Left cardiac atrium (tissue), 4 donors: ENCODE measurements around the gene EEIG1. TPM values are rescaled to one million over a fixed set of nuclear protein-coding genes. Genes with fewer than 3 reads are reported as not detected.

Source experiments
- ATAC-seq, 2 donors: fragments of 200-7000 bp; cut with Tn5 transposase; one replicate each; pipeline ENCODE4 v1.9.1; 2020; ENCODE audit warnings: mild to moderate bottlenecking in 2 of 2, moderate library complexity in 2 of 2
- DNase-seq: peaks from one replicate; pipeline ENCODE4 v3.0.0-alpha.2; 2020
- intact Hi-C, 2 donors: fragments of 100-400 bp; cut with DNase I; formaldehyde crosslinking; loops; one replicate each; pipeline versions ENCODE4 v1.14.1 to v1.15.1; 2022 to 2023
- total RNA-seq, 2 donors: library from RNA; stranded (reverse); fragmentation: NEBNext Ultra II Directional; extraction: Animal tissue kit (Norgen Biotek cat#: 25700); gene quantifications; one replicate each; pipeline ENCODE4 v1.2.1, GENCODE V29; 2021
- donor health status: DM: no; HTN: yes; CAD: no.
- donor health status: DM: no; HTN: yes; CAD: no; lungs with severe emphysema.
- donor health status: DM: yes; HTN: yes; CAD: no.
- donor health status: Dilated cardiomyopathy.

The EEIG1 gene
- total RNA-seq, 2 donors from 2014 or later, result 24.9 to 27.3 TPM

DNA sequence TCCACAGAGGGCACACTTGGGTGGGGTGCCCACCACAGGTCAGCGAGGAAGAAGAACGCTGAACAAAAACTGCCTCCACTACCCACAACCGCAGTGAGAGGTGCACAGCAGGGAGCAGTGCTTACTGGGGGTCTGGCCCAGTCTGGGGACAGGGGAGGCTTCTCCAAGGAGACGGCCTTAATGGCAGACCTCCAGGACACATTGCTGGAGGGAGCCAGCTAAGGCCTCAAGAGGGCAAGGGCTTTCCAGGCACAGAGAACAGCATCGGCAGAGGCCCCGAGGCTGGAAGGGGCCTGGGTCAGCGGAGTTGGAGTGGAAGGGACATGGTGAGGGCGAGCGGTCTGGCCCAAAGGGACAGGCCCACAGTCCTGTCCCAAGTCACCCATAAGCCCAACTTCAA lies 34.8 kb downstream of the EEIG1 start:
- ATAC-seq, result no peak
- intact Hi-C loops, result loop anchor here in 1 of 2 donors (2.0 to 10.0 kb wide), 2 partner anchors 87 to 169 kb away; no protein-coding TSS in a partner anchor
- DNase-seq, result no peak

DNA sequence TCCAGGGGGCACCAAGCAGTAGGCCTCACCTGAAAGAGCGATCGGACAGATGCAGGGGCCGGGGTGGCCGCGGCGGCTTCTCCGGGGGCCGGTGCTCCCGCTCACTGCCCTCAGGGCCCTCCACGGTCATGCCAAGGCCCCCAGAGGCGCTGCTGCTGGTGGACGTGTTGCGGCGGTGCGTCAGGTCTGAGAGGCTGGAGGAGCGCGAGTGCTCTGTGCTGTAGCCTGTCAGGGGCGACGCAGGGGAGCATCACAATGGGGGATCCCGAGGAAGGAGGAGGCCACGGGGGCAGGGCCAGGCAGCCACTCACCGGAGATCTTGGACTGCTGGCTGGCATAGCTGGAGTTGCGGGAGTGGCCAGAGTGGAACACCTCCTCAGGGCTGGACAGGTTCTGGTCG lies 35.5 kb downstream of the EEIG1 start:
- DNase-seq (no peak), ATAC-seq (no peak)
- intact Hi-C loops, result loop anchor here in 1 of 2 donors (2.0 to 10.0 kb wide), 2 partner anchors 87 to 169 kb away; no protein-coding TSS in a partner anchor

DNA sequence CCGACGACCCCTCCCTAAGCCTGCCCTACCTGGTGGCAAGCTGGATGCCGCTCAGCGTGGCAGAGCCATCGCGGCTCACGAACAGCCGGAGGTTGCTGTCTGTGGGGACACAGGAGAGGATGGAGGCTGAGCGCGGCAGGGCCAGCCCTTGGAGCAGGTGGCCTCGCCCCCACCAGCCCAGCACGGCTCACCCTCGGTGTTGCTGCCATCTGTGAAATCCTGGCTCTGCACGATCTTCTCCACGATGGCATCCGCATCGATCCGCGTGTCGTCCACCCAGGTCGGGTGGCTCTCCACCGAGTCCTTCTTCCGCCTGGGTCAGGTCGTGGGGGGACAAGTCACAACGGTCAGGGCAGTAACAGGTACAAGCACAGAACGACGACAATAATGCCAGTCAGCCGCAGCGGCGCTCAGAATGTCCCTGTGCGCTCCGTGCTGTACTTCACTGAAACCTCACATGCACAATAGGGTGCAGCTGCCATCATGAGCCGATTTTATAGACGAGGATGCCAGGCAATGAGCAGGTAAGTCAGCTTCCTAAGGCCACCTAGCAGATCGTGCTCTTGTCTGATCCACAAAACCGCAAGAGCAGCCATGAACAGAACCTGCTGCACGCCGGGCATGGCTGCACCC lies 36.1 kb downstream of the EEIG1 start:
- ATAC-seq, result no peak
- intact Hi-C loops, result loop anchor here in 1 of 2 donors (2.0 to 10.0 kb wide), 2 partner anchors 88 to 170 kb away; no protein-coding TSS in a partner anchor
- DNase-seq, result no peak

DNA sequence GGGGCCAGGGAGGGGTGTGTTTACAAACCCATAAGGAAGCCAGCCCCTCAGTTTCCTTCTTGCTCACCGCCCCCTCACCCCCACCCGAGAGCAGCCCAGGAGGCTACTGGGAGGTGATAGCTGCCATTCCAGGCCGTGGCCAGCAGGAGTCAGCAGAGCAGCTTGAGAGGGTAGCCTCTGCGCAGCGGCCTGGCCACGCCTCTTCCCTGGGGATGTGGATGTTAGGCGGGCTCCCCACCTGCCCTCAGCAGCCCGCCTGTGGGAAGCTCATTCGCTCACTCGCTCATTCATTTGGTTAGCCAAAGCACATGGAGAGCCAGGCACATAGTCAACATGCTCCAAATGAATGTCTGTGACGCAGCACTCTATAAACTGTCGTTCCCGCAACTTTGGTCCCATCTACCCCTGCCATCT lies 37.1 kb downstream of the EEIG1 start:
- DNase-seq (peak; percentile 91), ATAC-seq (peak; percentile 79 to 82)
- intact Hi-C loops, result loop anchor here (1.0 to 10.0 kb wide), 4 partner anchors 89 to 173 kb away; no protein-coding TSS in a partner anchor

DNA sequence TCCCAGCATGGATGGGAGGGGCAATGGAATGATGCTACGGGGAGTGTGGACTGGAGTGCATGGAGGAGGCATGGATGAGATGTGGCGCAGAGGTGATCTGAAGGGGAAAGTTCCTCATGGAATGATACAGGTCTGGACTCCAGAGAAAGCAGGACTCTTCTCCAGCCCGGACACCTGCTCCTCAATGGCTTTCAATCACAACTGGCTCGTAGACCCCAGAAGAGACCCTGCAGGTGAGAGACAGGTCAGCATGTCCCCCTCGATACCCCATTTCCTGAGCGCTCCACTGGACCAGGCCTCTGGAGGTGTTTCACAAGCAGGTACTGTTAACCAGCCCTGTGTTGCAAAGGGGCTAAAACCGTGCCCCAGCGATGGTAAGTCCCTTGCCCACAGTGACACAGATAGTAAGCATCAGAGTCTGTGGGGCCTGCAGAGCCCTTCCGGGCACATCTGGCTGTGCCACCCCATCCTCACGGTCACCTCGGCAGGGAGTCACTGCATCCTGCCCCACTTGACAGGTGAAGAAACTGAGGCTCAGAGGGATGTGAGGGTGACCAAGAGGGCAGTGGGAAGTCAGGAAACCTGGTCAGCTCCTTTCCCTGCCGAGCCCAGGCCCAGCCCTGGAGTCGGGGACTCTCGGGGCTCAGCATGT lies 37.7 kb downstream of the EEIG1 start:
- DNase-seq (no peak), ATAC-seq (no peak)
- intact Hi-C loops, result loop anchor here (1.0 to 10.0 kb wide), 3 partner anchors 92 to 174 kb away; no protein-coding TSS in a partner anchor

DNA sequence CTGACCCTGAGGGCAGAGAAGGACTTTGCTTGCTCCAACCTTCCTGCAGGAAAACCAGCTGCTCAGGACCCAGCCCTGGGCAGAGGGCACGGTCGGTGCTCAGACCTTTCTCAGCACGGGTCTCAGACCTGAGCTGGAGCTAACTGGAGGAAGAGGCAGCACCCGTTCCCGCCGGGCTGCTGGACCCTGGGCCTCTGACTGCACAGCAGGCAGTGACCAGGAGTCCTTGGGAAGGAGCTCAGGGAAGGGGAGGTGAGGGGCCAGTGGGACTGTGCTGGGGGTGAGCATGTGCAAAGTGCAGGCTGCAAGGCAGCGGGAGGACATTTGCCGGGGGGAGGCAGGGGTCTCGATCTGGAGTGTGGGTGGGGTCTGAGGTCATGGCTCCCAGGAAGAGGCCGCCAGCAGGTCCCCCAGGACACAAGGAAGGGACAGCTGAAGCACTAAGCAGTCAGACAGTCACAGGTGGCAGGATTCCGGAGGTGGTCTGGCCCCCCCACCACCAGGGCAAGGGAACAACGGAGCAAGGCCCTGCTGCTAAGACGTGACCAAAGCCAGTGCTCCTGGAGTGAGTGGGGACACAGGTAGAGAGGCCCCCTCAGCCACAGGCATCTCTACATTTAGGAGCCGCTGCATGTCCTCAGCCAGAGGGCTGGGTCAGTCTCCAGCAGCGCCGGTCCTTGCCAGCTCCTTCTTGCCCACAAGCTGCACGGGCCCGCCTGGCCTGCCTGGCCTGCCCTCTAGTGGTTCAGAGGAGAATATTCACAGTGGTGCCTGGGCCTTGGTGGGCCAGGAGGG lies 38.4 kb downstream of the EEIG1 start:
- intact Hi-C loops, result loop anchor here (1.0 to 10.0 kb wide), 3 partner anchors 93 to 174 kb away; no protein-coding TSS in a partner anchor
- DNase-seq (peak; percentile 79), ATAC-seq (peak; percentile 52 to 56)

DNA sequence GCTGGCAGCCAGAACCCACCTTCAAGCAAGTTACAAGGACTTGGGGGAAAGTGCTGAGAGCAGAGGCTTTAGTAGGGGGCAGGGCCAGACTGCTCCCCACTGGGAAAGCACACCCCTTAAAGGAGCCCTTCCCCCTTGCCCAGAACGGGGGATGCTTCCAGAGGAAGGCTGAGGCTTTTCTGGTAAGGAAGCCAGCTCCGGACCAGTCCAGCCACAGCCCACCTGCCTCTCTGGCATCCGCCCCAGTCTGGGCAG lies 38.9 kb downstream of the EEIG1 start:
- ATAC-seq (no peak), DNase-seq (no peak)
- intact Hi-C loops, result loop anchor here (2.0 to 10.0 kb wide), 2 partner anchors 173 to 175 kb away; no protein-coding TSS in a partner anchor

DNA sequence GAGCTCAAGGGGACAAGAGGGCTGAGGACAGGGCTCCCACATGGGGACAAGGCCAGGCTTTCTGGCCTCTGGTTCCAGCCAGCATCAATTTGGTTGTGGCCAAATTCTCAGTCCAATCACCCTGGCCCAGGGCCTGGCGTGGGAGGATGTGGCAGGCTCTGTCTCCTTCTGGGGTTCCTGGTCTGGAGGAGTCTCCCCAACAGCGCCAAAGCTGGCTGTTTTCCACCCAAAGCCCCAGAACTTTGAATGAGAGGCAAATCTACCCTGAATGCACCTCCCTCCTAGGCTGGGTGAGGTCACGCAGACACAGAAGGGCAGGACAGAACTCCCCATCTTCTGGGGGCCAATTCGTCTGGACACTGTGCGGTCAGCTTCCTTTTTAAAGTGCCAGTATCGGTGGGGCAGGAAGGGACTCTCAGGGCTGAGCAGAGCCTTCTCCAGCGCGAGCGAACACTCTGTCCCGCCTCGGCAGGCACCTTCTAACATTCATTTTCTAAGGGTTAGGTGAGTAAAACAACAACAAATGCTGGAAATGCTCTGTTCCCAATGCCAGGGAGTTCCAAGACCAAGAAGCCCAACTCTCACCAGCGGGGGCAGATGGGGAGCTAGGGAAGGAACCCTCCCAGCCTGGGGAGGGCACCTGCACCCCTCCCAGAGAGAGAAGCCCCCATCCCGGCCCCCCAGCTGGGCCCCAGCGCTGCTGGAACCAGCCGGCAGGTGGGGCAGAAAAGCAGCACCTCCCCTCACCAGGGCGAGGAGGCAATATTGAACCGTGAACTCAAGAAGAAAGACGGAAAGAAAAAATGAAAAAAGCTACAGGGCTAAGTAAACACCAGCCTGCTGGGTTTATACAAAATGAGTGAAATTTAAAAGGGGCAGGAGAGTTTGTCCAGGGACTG lies 39.5 kb downstream of the EEIG1 start:
- no peak for ATAC-seq
- intact Hi-C loops, result loop anchor here in 1 of 2 donors (10.0 kb wide), 1 partner anchor 173 kb away; no protein-coding TSS in a partner anchor
- no peak for DNase-seq

DNA sequence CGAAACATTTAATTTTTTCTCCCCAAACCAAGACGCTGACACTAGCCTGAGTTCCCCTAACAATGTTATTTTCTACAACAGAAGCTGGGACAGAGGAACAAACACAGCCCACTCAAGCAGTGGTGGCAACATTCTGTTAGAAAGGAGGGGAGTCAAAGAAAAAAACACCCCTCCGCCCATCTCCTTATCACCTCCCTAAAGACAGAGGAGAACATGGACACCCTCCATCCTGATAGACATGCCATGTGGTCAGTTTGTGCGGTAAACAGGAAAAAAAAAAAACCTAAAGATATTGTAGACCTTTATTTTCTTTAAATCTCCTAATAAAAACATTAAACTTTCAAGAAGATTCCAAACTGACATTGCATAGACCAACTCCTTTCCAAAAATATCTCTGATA lies 40.2 kb downstream of the EEIG1 start:
- no peak for ATAC-seq
- no peak for DNase-seq
- intact Hi-C loops, result loop anchor here in 1 of 2 donors (10.0 kb wide), 1 partner anchor 174 kb away; no protein-coding TSS in a partner anchor

DNA sequence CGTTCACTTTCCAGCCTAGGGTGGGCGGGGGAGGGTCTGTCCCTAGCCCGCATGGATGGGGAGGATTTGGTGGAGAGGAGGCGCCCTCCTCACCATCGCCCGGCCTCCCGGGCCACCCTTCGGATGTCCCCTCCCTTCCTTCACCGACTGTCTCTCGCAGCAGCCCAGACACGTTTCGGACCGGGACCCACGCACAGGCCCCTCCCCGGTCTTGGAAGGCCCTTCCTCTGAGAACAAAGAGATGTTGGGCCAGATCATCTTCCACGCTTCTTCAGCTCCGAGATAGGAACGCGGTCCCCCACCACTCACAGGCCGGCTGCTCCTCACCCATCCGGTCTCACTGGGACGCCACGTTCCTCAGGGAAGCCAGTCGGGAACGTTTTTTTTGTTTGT lies 42.5 kb downstream of the EEIG1 start:
- intact Hi-C loops, result no loop called here
- ATAC-seq (peak; percentile 11 to 27), DNase-seq (no peak)

DNA sequence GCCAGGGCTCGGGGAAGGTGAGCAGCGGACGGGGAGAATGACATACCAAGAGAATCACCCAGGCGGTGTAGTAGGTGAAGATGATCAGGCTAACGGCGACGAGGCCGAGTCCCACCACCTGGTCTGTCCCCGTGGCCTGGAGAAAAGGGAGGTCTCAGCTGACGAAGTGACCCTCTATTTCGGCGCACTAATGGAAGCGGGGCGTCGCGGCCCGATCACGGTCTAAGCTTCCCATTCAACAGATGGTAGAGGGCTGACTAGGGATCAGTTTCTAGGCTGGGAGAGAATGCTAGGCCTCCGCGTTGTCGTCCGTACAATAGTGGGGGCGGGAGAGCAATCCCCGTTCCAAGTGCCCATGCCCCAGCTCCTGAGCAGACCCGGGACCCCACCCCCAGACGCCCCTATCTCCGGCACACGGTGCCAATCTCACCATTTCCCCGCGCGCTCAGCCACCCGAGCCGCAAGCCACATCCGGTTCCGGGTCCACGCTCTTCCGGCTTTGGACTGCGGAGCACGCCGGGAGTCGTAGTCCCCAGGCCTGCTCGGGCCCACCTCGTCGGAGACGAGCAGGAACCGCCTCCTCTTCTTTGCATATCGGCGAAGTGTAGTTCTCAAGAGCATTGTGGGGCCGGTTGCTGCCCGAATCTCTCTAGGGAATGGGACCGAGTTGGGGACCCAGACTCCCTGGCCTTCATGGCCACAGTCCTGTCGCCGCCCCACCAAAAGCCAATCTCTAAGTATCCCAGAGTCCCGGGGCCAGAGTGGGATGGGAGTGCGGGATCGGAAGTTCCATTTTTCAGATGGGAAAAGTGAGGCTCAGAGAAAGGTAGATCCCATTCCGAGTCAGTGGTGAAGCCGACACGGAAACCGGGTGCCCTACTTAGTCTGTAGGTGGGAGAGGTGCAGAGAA lies 43.1 kb downstream of the EEIG1 start, which contains the start of gene DPM2:
DPM2 (minus strand) TSS at position 467 of the 910 bp plus-strand sequence; CDS start at position 433, 34 bp downstream.
- peak; percentile 88 for DNase-seq
- peak; percentile 92 for ATAC-seq
- intact Hi-C loops, result no loop called here

DNA sequence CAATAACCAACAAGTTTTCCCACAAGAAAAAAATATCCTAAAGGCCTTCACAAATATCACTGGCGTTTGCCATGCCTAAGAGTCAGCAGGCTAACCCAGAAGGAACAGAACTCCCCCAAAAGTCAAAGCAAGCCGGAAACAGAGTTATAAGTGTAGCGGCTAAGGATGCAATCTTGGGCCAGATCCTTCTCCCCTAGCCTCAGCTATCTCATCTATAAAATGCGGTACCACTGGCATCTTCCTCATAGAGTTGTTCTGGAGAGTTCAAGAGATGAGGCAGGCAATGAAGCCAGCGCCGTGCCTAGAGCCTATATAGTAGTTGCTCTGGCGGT lies 43.8 kb downstream of the EEIG1 start:
- intact Hi-C loops, result no loop called here
- DNase-seq (no peak), ATAC-seq (no peak)

DNA sequence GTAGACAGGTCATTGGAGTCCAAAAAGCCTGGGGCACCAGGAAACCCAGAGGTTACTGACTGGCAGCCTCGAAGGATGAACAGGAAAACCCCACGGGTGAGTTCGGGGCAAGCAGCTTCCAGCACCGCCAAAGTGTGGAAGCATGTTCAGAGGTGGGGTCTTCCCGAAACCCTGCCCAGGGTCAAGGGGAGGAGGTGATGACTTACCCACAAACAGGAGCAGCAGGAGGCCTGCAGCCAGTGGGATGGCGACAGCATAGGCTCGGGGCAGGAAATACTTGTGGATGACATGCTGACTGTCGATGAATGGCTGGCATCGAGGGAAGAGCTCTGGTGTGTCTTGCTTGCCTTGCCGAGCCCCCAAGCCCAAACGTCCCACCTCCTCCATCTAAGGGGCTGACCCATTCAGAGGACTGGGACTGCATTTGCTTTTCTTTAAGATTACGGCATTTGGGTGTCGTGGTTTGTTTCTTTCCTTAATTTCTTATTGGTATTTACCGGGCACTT lies 44.4 kb downstream of the EEIG1 start:
- intact Hi-C loops, result no loop called here
- ATAC-seq (no peak), DNase-seq (no peak)

DNA sequence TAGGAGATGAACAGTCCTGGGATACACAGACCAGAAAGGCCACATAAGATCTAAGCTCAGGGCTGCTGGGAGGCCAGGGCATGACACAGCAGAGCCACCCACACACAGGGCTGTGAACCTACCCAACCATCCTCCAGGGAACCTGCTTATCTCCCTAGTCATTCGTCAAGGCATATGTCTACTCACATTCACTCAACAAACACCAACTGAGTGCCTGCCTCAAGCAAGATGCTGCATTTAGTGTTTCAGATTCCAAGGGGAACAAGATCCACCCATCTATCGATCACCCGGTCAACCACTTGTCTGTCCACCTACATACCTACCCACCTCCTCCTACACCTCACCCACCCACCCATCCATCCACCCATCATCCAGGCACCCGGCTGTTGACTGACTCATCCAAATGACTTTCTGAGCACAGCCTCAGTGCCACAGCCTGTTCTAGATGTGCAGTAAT lies 45.0 kb downstream of the EEIG1 start:
- ATAC-seq (no peak), DNase-seq (peak; percentile 4)
- intact Hi-C loops, result no loop called here

DNA sequence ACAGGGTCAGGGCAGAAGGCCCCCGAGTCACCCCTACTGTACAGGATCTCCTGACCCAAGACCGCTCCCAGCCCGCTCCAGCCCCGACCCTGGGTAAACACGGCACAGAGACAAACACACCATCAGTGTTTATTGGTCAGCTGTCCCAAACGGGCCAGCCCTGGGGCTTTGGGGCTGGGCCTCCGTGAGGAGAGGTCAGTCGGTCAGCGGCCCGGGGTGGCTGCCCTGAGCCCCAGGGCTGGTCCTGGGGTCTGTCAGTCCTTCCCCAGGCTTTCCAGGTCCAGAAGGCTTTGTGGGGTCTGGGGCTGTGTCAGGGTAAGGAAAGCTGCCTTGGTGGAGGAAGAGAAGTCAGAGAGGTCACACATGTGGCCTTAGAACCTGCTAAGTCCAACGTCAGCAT lies 45.8 kb downstream of the EEIG1 start:
- no peak for ATAC-seq
- DNase-seq, result peak; percentile 18
- intact Hi-C loops, result no loop called here

DNA sequence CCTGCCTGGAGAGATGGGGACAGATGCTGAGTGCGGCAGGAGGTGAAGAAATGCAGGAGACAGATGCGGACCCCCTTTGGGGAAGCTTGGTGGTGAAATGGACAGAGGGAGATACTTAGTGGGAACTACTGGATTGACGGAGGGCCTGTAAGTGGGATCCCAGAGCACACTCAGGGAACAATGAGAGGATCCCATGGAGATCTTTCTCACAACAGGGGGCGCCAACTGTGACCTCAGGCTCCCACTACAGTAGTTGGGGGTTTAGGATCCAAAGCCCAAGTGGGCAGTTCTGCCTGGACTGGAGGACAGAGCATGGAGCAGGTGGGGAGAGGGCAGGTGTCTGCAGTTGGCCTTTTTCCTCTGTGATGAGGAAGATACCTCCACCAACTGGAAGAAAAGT lies 46.5 kb downstream of the EEIG1 start:
- peak; percentile 17 for DNase-seq
- no peak for ATAC-seq

DNA sequence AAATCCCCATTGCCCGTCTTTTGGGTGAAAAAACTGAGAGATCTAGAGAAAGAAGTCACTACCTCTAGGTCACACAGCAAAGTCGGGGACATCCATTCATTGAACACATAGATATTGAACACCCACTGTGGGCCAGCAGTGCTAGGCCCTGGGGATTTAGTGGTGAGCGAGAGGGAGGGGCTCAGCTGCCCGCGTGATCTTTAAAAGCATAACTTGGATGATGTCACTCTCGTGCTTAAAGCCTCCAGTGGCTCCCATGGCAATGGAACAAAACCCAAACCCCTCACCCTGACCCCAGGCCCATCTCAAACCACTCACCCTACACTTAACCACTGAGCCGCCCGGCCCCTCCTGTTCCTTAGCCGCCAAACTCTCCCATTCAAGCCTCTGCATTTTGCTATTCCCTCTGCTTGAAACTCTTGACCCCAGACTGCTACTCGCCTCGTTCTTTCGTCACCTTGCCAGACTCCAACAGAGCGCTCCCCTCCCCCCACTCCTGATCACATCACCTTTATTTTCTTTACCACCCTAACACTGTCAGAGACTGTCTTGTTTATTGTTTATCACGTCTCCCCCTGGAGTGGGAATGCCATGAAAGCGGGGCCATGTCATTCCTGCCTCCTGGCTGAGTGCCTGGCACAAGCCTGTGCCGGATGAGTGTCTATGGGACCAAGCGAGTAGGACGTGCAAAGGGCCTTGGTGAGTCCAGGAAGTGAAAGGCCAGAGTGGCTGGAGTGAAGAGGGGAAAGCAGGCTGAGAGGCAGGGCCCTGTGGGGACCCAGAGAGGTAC lies 49.5 kb downstream of the EEIG1 start:
- ATAC-seq (peak in 1 of 2 donors; percentile 4), DNase-seq (no peak)
- intact Hi-C loops, result no loop called here

More for the DNA sequence above, 46.5 kb downstream of the EEIG1 start:
- intact Hi-C loops, result no loop called here
